SIG-M5 treated with dmso at 0.1 percent for 504 hours (cell line): ENCODE measurements around the gene CLDN2.

ENCODE experiments used
- DNase-seq: peaks from one replicate; lab custom pipeline; 2025; ENCODE audit not compliant: unreplicated experiment; lab: John Stamatoyannopoulos, UW

The CLDN2 gene

GRCh38 chrX:106917830-106918500, 2.2 kb upstream of the CLDN2 start:
- no peak for DNase-seq

GRCh38 chrX:106921637-106922036, 1.4 kb downstream of the CLDN2 start:
- no peak for DNase-seq

GRCh38 chrX:106927023-106927422, 6.8 kb downstream of the CLDN2 start:
- no peak for DNase-seq

- DNase-seq, result no peak
Observed at GRCh38 chrX:106927700-106928099, 7.5 kb downstream of the CLDN2 start.

GRCh38 chrX:106928227-106928626, 8.0 kb downstream of the CLDN2 start:
- DNase-seq, result no peak

- DNase-seq, result no peak
Observed at GRCh38 chrX:106931831-106932491, 11.8 kb downstream of the CLDN2 start.

- no peak for DNase-seq
Observed at GRCh38 chrX:106932492-106932923, 12.3 kb downstream of the CLDN2 start.

- DNase-seq, result no peak
Observed at GRCh38 chrX:106932960-106933537, 12.8 kb downstream of the CLDN2 start.

GRCh38 chrX:106933538-106933961, 13.3 kb downstream of the CLDN2 start:
- DNase-seq, result no peak

- DNase-seq, result no peak
Observed at GRCh38 chrX:106935175-106935574, 15.0 kb downstream of the CLDN2 start.

- no peak for DNase-seq
Observed at GRCh38 chrX:106936246-106936645, 16.0 kb downstream of the CLDN2 start.

GRCh38 chrX:106939566-106939965, 19.4 kb downstream of the CLDN2 start:
- DNase-seq, result no peak

- no peak for DNase-seq
Observed at GRCh38 chrX:106940068-106940467, 19.9 kb downstream of the CLDN2 start.

GRCh38 chrX:106946464-106946863, 26.3 kb downstream of the CLDN2 start:
- DNase-seq, result no peak

GRCh38 chrX:106948641-106949040, 28.4 kb downstream of the CLDN2 start:
- DNase-seq, result no peak

GRCh38 chrX:106949366-106949765, 29.2 kb downstream of the CLDN2 start:
- DNase-seq, result no peak

- no peak for DNase-seq
Observed at GRCh38 chrX:106950381-106950780, 30.2 kb downstream of the CLDN2 start.

- DNase-seq, result no peak
Observed at GRCh38 chrX:106951230-106951629, 31.0 kb downstream of the CLDN2 start.

GRCh38 chrX:106952089-106952488, 31.9 kb downstream of the CLDN2 start:
- no peak for DNase-seq

GRCh38 chrX:106952538-106952937, 32.3 kb downstream of the CLDN2 start:
- DNase-seq, result no peak

- peak; percentile 2 for DNase-seq
Observed at GRCh38 chrX:106952988-106953387, 32.8 kb downstream of the CLDN2 start.

- DNase-seq, result no peak
Observed at GRCh38 chrX:106954041-106954440, 33.8 kb downstream of the CLDN2 start.
